ENCODE data around the gene DUSP6. TPM values are rescaled to one million over a fixed set of nuclear protein-coding genes. Genes with fewer than 3 reads are reported as not detected.

Gene DUSP6
- total and polyA plus RNA-seq, 2 of the 13 experiments (the other 11 are each of a cell fraction or from before 2014, with no cell fraction given), result 40.9 to 161 TPM

DNA sequence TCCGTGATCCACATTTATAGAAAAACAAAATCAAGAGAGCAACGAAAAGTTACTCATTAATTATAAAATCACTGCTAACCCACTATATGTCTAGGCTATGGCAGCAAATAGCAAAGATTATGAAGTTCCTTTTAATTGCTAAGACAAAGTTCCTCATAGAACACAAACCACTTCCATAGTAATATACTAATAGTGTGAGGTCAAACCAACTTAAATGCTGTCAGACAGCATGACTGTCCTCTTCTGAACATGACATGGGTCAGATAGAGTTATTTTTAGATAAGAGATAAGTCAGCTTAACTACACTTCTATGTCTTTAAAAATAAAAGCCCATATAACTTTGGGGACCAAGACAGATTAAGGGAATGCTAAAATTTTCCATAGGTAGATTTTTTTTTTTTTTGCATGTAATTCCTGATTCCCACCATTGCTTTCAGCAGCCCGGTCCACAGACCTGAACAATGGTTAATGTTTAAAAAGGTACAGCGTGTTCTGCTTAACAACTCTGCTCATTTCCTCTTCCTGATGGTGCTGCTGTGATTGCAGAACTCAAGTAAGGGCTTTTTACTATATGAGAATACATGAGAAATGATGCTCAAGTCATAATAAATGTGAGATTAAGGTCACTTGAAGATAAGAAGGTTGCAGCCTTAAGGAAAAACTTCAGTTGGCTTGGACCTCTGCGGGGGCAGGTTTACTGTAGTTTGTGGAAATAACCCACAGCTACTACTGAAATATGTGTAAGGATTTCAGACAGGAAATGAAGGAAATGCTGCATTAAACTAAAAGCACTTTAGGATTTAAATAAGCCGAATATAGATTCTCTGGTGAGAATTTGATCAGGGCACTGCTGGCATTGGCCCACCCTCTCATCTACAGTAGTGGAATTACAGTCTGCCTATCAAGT lies 37.7 kb upstream of the DUSP6 start (continued):
- no peak for TF ChIP-seq ZNF251 (CRISPR knock-in tag; IDR thresholded peaks at IDR 0.05)
- TF ChIP-seq ZNF451 (CRISPR knock-in tag; IDR thresholded peaks at IDR 0.05), result no peak
- no peak for TF ChIP-seq ZNF263 (CRISPR knock-in tag; IDR thresholded peaks at IDR 0.05)
- TF ChIP-seq, protein P1, sequence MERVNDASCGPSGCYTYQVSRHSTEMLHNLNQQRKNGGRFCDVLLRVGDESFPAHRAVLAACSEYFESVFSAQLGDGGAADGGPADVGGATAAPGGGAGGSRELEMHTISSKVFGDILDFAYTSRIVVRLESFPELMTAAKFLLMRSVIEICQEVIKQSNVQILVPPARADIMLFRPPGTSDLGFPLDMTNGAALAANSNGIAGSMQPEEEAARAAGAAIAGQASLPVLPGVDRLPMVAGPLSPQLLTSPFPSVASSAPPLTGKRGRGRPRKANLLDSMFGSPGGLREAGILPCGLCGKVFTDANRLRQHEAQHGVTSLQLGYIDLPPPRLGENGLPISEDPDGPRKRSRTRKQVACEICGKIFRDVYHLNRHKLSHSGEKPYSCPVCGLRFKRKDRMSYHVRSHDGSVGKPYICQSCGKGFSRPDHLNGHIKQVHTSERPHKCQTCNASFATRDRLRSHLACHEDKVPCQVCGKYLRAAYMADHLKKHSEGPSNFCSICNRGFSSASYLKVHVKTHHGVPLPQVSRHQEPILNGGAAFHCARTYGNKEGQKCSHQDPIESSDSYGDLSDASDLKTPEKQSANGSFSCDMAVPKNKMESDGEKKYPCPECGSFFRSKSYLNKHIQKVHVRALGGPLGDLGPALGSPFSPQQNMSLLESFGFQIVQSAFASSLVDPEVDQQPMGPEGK (CRISPR knock-in tag; IDR thresholded peaks at IDR 0.05), result no peak
- no peak for TF ChIP-seq ZNF264 (CRISPR knock-in tag; IDR thresholded peaks at IDR 0.05)
- TF ChIP-seq, protein P2, sequence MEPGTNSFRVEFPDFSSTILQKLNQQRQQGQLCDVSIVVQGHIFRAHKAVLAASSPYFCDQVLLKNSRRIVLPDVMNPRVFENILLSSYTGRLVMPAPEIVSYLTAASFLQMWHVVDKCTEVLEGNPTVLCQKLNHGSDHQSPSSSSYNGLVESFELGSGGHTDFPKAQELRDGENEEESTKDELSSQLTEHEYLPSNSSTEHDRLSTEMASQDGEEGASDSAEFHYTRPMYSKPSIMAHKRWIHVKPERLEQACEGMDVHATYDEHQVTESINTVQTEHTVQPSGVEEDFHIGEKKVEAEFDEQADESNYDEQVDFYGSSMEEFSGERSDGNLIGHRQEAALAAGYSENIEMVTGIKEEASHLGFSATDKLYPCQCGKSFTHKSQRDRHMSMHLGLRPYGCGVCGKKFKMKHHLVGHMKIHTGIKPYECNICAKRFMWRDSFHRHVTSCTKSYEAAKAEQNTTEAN (CRISPR knock-in tag; conservative IDR thresholded peaks at IDR 0.05), result no peak
- no peak for TF ChIP-seq ZBTB1 (CRISPR knock-in tag; IDR thresholded peaks at IDR 0.05; ENCODE audit: borderline replicate concordance)
- TF ChIP-seq ZNF34 (CRISPR knock-in tag; IDR thresholded peaks at IDR 0.05; ENCODE audit: borderline replicate concordance), result no peak
- TF ChIP-seq ZNF343 (CRISPR knock-in tag; IDR thresholded peaks at IDR 0.05), result no peak
- TF ChIP-seq IKZF4 (CRISPR knock-in tag; IDR thresholded peaks at IDR 0.05; ENCODE audit: borderline replicate concordance, low read depth, not compliant biosample characterization), result no peak
- TF ChIP-seq, protein P3, sequence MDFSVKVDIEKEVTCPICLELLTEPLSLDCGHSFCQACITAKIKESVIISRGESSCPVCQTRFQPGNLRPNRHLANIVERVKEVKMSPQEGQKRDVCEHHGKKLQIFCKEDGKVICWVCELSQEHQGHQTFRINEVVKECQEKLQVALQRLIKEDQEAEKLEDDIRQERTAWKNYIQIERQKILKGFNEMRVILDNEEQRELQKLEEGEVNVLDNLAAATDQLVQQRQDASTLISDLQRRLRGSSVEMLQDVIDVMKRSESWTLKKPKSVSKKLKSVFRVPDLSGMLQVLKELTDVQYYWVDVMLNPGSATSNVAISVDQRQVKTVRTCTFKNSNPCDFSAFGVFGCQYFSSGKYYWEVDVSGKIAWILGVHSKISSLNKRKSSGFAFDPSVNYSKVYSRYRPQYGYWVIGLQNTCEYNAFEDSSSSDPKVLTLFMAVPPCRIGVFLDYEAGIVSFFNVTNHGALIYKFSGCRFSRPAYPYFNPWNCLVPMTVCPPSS (IDR thresholded peaks at IDR 0.05), result no peak
- TF ChIP-seq, protein P4, sequence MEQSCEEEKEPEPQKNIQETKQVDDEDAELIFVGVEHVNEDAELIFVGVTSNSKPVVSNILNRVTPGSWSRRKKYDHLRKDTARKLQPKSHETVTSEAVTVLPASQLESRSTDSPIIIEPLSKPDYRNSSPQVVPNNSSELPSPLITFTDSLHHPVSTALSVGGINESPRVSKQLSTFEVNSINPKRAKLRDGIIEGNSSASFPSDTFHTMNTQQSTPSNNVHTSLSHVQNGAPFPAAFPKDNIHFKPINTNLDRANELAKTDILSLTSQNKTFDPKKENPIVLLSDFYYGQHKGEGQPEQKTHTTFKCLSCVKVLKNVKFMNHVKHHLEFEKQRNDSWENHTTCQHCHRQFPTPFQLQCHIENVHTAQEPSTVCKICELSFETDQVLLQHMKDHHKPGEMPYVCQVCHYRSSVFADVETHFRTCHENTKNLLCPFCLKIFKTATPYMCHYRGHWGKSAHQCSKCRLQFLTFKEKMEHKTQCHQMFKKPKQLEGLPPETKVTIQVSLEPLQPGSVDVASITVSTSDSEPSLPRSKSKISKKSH (CRISPR knock-in tag; IDR thresholded peaks at IDR 0.05; ENCODE audit: borderline replicate concordance), result no peak
- TF ChIP-seq SIN3B (IDR thresholded peaks at IDR 0.05; ENCODE audit: low read length), result no peak
- no peak for TF ChIP-seq ZNF460 (CRISPR knock-in tag; IDR thresholded peaks at IDR 0.05; ENCODE audit: borderline replicate concordance)
- TF ChIP-seq ZNF510 (CRISPR knock-in tag; IDR thresholded peaks at IDR 0.05; ENCODE audit: low read depth), result 0 out of 2 replicates have a peak, but pooled peaks have one; percentile 9
- no peak for TF ChIP-seq ZNF607 (CRISPR knock-in tag; IDR thresholded peaks at IDR 0.05; ENCODE audit: borderline replicate concordance)
- TF ChIP-seq HNF4A (CRISPR knock-in tag; IDR thresholded peaks at IDR 0.05), result no peak
- TF ChIP-seq, protein P5, sequence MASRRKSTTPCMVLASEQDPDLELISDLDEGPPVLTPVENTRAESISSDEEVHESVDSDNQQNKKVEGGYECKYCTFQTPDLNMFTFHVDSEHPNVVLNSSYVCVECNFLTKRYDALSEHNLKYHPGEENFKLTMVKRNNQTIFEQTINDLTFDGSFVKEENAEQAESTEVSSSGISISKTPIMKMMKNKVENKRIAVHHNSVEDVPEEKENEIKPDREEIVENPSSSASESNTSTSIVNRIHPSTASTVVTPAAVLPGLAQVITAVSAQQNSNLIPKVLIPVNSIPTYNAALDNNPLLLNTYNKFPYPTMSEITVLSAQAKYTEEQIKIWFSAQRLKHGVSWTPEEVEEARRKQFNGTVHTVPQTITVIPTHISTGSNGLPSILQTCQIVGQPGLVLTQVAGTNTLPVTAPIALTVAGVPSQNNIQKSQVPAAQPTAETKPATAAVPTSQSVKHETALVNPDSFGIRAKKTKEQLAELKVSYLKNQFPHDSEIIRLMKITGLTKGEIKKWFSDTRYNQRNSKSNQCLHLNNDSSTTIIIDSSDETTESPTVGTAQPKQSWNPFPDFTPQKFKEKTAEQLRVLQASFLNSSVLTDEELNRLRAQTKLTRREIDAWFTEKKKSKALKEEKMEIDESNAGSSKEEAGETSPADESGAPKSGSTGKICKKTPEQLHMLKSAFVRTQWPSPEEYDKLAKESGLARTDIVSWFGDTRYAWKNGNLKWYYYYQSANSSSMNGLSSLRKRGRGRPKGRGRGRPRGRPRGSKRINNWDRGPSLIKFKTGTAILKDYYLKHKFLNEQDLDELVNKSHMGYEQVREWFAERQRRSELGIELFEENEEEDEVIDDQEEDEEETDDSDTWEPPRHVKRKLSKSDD (CRISPR knock-in tag; IDR thresholded peaks at IDR 0.05; ENCODE audit: low read depth), result no peak
- TF ChIP-seq CEBPB (IDR thresholded peaks at IDR 0.05; ENCODE audit: borderline replicate concordance, low read depth, low read length), result no peak
